ENCODE data around the gene LUC7L.

DNA sequence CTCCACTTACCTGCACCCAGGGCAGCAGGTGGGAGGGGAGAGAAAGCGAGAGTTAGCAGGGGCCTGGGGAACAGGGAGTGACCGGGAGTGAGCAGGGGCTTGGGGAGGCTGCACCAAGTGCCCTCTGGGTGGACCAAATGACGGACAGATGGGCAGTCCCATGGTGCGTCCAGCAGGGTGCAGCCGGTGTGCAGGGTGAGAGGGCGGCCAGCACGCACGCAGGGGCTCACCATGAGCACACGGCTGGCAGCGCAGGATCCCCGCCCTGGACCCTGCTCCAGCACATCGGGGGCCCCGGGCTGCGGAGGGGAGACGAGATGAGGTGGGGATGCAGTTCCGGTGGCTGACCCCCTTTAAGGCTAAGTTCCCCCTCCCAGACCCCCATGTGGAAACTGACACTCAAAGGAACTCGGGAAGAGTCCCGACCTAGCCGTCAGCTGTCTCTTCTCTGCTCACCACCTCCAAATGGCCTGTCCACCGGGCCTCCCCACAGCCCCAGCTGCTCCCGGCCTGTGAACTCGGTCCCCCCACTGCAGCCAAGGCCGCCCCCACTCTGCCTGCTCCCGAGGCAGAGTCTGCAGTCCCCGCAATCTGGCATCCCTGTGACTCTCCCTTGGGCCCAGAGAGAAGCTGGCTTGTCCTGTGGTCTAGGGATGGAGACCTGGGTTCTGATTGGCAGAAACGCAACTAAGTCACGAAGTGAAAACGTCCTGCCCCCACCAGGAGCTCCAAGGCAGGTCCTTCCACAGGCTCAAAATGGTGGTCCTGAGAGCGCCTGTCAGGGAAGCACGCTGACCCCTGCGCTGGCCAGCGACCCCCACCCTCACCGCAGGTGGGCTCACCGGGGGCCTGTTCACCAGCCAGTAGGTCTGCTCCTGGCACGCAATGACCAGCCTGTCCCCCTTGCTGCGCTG, 43.6 kb upstream of the LUC7L start:
- TF ChIP-seq, protein P1, sequence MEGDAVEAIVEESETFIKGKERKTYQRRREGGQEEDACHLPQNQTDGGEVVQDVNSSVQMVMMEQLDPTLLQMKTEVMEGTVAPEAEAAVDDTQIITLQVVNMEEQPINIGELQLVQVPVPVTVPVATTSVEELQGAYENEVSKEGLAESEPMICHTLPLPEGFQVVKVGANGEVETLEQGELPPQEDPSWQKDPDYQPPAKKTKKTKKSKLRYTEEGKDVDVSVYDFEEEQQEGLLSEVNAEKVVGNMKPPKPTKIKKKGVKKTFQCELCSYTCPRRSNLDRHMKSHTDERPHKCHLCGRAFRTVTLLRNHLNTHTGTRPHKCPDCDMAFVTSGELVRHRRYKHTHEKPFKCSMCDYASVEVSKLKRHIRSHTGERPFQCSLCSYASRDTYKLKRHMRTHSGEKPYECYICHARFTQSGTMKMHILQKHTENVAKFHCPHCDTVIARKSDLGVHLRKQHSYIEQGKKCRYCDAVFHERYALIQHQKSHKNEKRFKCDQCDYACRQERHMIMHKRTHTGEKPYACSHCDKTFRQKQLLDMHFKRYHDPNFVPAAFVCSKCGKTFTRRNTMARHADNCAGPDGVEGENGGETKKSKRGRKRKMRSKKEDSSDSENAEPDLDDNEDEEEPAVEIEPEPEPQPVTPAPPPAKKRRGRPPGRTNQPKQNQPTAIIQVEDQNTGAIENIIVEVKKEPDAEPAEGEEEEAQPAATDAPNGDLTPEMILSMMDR (IDR thresholded peaks at IDR 0.05): no peak
- TF ChIP-seq POLR2A (IDR thresholded peaks at IDR 0.05): no peak
